ENCODE data around the gene LRCH4.
"Not testable (repeated sequence)": the region's sequence is repeated elsewhere in the genome, so short reads cannot be mapped to it uniquely, and the experiment has no call there.

Gene LRCH4

DNA sequence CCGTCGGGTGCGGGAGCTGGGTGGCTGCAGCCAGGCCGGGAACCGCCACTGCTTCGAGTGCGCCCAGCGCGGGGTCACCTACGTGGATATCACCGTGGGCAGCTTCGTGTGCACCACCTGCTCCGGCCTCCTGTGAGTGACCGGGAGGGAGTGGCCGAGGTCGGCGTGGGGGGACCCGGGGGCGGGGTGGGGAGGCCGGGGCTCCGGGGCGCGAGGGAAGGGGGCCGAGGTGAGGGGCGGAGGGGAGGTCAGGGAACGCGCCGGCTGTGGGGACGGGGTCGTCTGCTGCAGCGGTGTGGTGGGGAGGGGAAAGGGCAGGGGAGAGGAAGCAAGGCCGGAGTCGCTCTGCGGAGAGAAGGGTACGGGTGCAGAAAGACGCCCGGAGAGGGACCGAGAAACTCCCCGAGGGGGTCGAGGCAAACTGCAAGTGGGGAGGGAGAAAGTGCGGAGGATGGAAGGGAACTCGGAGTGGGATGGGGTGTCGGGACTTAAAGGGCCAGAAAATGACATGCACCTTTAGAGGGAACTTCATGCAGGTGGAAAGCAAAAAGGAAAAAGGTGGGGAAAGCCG, 46.4 kb downstream of the LRCH4 start:
- Histone ChIP-seq H3K27me3 (ENCODE audit: control insufficient read depth, insufficient read depth, low read length) (no peaks in the 10 kb centered on the region), H3K9ac (ENCODE audit: low read length) (peak overlapping the region; percentile 58), H3K4me1 (ENCODE audit: control insufficient read depth, insufficient read depth, low read length) (peaks cover 6% of the 10 kb centered on the region), H3K36me3 (ENCODE audit: control insufficient read depth, insufficient read depth, low read length) (no peaks in the 10 kb centered on the region), H3K4me3 (ENCODE audit: low read length) (peak overlapping the region; percentile 78), H3K27ac (ENCODE audit: low read depth, low read length) (peak overlapping the region; percentile 50)

DNA sequence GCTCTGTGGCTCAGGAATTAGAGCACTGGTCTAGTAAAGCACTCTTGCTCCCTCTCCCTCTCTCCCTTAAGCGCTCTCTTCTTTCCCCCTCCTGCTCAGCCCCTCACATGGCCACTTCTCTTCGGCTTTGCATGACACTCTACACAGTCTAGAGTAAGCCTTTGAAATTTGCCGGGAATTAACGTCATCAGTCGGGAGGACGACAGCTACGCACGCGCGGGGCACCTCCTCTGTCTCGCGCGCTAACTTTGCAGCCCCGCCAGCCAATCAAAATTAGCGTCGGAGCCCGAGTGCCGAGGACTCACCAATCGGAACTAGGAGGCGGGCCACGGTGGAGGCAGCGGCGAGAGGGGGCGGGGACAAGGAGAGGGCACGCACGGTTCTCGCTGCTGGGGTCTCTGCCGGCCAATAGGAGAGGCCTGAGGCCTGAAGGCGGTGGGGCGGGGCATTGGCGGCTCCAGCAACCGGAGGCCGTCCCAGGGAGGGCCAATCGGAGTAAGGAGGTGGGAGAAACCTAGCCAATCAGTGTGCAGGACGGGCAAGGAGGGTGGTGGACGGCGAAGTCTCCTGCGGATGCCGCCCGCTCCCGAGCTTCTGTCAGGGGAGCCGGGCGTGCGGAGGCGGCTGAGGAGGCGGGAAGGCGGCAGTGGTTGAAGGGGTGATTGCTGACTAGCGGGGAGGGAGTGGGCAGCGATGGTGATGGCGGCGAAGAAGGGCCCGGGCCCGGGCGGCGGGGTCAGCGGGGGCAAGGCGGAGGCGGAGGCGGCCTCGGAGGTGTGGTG, 47.1 kb downstream of the LRCH4 start, which contains the start of gene AGFG2:
AGFG2 (plus strand) TSS at position 550 of the 782 bp plus-strand sequence; CDS start at position 694, 144 bp downstream.
- Histone ChIP-seq H3K27me3 (ENCODE audit: control insufficient read depth, insufficient read depth, low read length) (no peaks in the 10 kb centered on the region), H3K27ac (ENCODE audit: low read depth, low read length) (peak within 1 kb of the TSS; percentile 63), H3K36me3 (ENCODE audit: control insufficient read depth, insufficient read depth, low read length) (no peaks in the 10 kb centered on the region), H3K4me1 (ENCODE audit: control insufficient read depth, insufficient read depth, low read length) (peaks cover 6% of the 10 kb centered on the region), H3K9ac (ENCODE audit: low read length) (peak within 1 kb of the TSS; percentile 58), H3K4me3 (ENCODE audit: low read length) (peak within 1 kb of the TSS; percentile 78)

GRCh38 chr7:100538348-100538653, 47.6 kb downstream of the LRCH4 start:
- H3K36me3 ChIP-seq (ENCODE audit: control insufficient read depth, insufficient read depth, low read length) = no peaks in the 10 kb centered on the region
- no peaks in the 10 kb centered on the region for H3K27me3 ChIP-seq (ENCODE audit: control insufficient read depth, insufficient read depth, low read length)
- H3K9ac ChIP-seq (ENCODE audit: low read length) = no peak overlapping the region
- H3K27ac ChIP-seq (ENCODE audit: low read depth, low read length) = peak overlapping the region; percentile 63
- H3K4me1 ChIP-seq (ENCODE audit: control insufficient read depth, insufficient read depth, low read length) = peaks cover 6% of the 10 kb centered on the region
- H3K4me3 ChIP-seq (ENCODE audit: low read length) = peak overlapping the region; percentile 75

DNA sequence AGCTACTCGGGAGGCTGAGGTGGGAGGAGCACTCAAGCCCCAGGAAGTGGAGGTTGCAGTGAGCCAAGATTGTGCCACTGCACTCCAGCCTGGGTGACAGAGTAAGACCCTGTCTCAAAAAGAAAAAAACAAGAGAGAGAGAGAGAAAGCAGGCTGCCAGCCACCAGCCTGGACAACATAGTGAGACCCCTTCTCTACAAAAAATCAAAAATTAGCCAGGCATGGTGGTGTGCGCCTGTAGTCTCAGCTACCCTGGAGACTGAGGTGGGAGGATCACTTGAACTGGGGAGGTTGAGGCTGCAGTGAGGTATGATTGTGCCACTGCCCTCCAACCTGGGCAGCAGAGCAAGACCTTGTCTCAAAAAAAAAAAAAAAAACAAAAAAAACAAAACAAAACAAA, 49.2 kb downstream of the LRCH4 start:
- not testable (repeated sequence) for H3K27ac ChIP-seq (ENCODE audit: low read depth, low read length); H3K27me3 ChIP-seq (ENCODE audit: control insufficient read depth, insufficient read depth, low read length); H3K9ac ChIP-seq (ENCODE audit: low read length); H3K4me1 ChIP-seq (ENCODE audit: control insufficient read depth, insufficient read depth, low read length); H3K4me3 ChIP-seq (ENCODE audit: low read length); H3K36me3 ChIP-seq (ENCODE audit: control insufficient read depth, insufficient read depth, low read length)

DNA sequence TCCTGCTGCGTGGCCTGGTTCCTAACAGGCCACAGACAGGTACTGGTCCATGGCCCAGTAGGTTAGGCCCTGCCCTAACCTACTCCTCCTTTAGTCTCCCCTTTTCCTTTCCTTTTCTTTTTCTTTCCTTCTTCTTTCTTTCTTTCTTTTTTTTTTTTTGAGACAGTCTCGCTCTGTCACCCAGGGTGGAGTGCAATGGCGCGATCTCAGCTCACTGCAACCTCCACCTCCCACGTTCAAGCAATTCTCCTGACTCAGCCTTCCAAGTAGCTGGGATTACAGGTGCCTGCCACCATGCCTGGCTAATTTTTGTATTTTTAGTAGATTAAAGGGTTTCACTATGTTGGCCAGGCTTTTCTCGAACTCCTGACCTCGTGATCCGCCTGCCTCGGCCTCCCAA, 49.9 kb downstream of the LRCH4 start:
- not testable (repeated sequence) for H3K36me3 ChIP-seq (ENCODE audit: control insufficient read depth, insufficient read depth, low read length); H3K27ac ChIP-seq (ENCODE audit: low read depth, low read length); H3K9ac ChIP-seq (ENCODE audit: low read length); H3K4me3 ChIP-seq (ENCODE audit: low read length); H3K4me1 ChIP-seq (ENCODE audit: control insufficient read depth, insufficient read depth, low read length); H3K27me3 ChIP-seq (ENCODE audit: control insufficient read depth, insufficient read depth, low read length)

DNA sequence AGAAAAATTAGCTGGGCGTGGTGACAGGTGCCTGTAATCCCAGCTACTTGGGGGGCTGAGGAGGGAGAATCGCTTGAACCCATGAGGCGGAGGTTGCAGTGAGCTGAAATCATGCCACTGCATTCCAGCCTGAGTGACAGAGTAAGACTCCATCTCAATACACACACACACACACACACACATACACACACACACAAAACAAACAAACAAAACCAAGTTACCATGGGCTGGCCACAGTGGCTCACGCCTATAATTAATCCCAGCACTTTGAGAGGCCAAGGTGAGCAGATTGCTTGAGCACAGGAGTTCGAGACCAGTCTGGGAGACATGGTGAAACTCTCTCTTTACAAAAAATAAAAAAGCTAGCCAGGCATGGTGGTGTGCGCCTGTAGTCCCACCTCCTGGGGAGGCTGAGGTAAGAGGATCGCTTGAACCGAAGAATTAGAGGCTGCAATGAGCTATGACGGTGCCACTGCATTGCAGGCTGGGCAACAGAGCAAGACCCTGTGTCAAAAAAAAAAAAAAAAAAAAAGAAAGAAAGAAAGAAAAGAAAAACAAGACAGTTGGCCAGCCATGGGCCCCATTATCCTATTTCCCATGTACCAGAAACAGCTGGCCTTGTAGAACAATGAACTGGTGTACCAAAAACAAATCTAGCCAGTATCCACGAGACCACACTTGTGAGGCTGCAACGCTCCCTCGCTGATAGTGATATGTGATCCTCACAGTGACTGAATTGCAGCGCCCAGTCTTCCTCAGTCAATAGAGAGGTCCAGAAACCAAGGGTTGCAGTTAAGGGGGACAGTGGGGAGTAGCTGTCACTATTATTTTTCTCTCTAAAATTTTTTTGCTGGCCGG, 53.5 kb downstream of the LRCH4 start:
- Histone ChIP-seq H3K36me3 (ENCODE audit: control insufficient read depth, insufficient read depth, low read length) (no peaks in the 10 kb centered on the region), H3K9ac (ENCODE audit: low read length) (no peak overlapping the region), H3K27ac (ENCODE audit: low read depth, low read length) (no peak overlapping the region), H3K4me3 (ENCODE audit: low read length) (no peak overlapping the region), H3K4me1 (ENCODE audit: control insufficient read depth, insufficient read depth, low read length) (no peaks in the 10 kb centered on the region), H3K27me3 (ENCODE audit: control insufficient read depth, insufficient read depth, low read length) (no peaks in the 10 kb centered on the region)

- H3K36me3 ChIP-seq (ENCODE audit: control insufficient read depth, insufficient read depth, low read length); H3K4me1 ChIP-seq (ENCODE audit: control insufficient read depth, insufficient read depth, low read length); H3K27me3 ChIP-seq (ENCODE audit: control insufficient read depth, insufficient read depth, low read length); H3K4me3 ChIP-seq (ENCODE audit: low read length); H3K9ac ChIP-seq (ENCODE audit: low read length); H3K27ac ChIP-seq (ENCODE audit: low read depth, low read length): not testable (repeated sequence)
Observed at GRCh38 chr7:100528108-100528866, 57.6 kb downstream of the LRCH4 start.
